Measurements from ENCODE around the gene ABCC2. TPM values are rescaled to one million over a fixed set of nuclear protein-coding genes. Genes with fewer than 3 reads are reported as not detected.

Gene ABCC2
- total RNA-seq, 1 experiment from 2014 or later = 6.5 TPM

GRCh38 chr10:99874341-99875085, 92.1 kb downstream of the ABCC2 start:
- Histone ChIP-seq H3K9me3 (ENCODE audit: control insufficient read depth, insufficient read depth, low read depth, low read length) (no peaks in the 10 kb centered on the region), H3K27ac (ENCODE audit: low read length) (no peak overlapping the region), H3K36me3 (ENCODE audit: control insufficient read depth, insufficient read depth, low read length) (peaks cover 9% of the 10 kb centered on the region), H3K4me3 (ENCODE audit: low read depth in 2 of 2, low read length in 2 of 2) (no peak overlapping the region), H3K27me3 (ENCODE audit: control insufficient read depth, insufficient read depth, low read length) (no peaks in the 10 kb centered on the region), H3K4me1 (ENCODE audit: control insufficient read depth, insufficient read depth, low read length) (no peaks in the 10 kb centered on the region)
- CTCF ChIA-PET = interaction anchor here (0.7 to 1.4 kb wide), 2 partner anchors 15 to 1227 kb away, joined by 4 to 5 read pairs; no protein-coding TSS in a partner anchor
- no peak for DNase-seq (ENCODE audit: low read depth, low spot score)
- no peak; the same call in 1 of the 2 replicates for TF ChIP-seq POLR2AphosphoS5 (IDR thresholded peaks at IDR 0.05; ENCODE audit: low read depth, low read length)
- TF ChIP-seq CTCF (IDR thresholded peaks at IDR 0.05) = no peak
- TF ChIP-seq TCF7L2 (IDR thresholded peaks at IDR 0.05; ENCODE audit: low read depth, low read length) = no peak
- no peak for TF ChIP-seq REST (IDR thresholded peaks at IDR 0.05; ENCODE audit: insufficient read depth in 1 of 2, low read depth in 2 of 2, low read length in 1 of 2)
- TF ChIP-seq SIN3A (IDR thresholded peaks at IDR 0.05; ENCODE audit: borderline replicate concordance, insufficient read depth, low read depth, low read length) = no peak
- POLR2A ChIA-PET = no interaction called here
- intact Hi-C loops (cut with micrococcal nuclease; ENCODE audit: unreplicated experiment) = no loop called here
- no TSS peak for BruUV-seq (replicated peaks)
- in situ Hi-C loops (cut with HindIII; ENCODE audit: low pct_unique_long_range_greater_than_20kb, low sequenced_read_pairs) = no loop called here
- ATAC-seq = peak; percentile 15; the same call in 1 of the 2 replicates

GRCh38 chr10:99875473-99875872, 93.0 kb downstream of the ABCC2 start:
- ChIA-PET CTCF (no interaction called here), POLR2A (no interaction called here)
- DNase-seq (ENCODE audit: low read depth, low spot score) (no peak), ATAC-seq (no peak)
- H3K36me3 ChIP-seq (ENCODE audit: control insufficient read depth, insufficient read depth, low read length) = peaks cover 10% of the 10 kb centered on the region
- TF ChIP-seq REST (IDR thresholded peaks at IDR 0.05; ENCODE audit: insufficient read depth in 1 of 2, low read depth in 2 of 2, low read length in 1 of 2) = no peak
- no peak for TF ChIP-seq SIN3A (IDR thresholded peaks at IDR 0.05; ENCODE audit: borderline replicate concordance, insufficient read depth, low read depth, low read length)
- TF ChIP-seq CTCF (IDR thresholded peaks at IDR 0.05) = no peak
- TF ChIP-seq POLR2AphosphoS5 (IDR thresholded peaks at IDR 0.05; ENCODE audit: low read depth, low read length) = no peak
- no peak for TF ChIP-seq TCF7L2 (IDR thresholded peaks at IDR 0.05; ENCODE audit: low read depth, low read length)
- H3K27me3 ChIP-seq (ENCODE audit: control insufficient read depth, insufficient read depth, low read length) = no peaks in the 10 kb centered on the region
- H3K4me3 ChIP-seq (ENCODE audit: low read depth in 2 of 2, low read length in 2 of 2) = no peak overlapping the region
- no peaks in the 10 kb centered on the region for H3K9me3 ChIP-seq (ENCODE audit: control insufficient read depth, insufficient read depth, low read depth, low read length)
- intact Hi-C loops (cut with micrococcal nuclease; ENCODE audit: unreplicated experiment) (no loop called here), in situ Hi-C loops (cut with HindIII; ENCODE audit: low pct_unique_long_range_greater_than_20kb, low sequenced_read_pairs) (no loop called here)
- BruUV-seq (replicated peaks) = no TSS peak
- H3K4me1 ChIP-seq (ENCODE audit: control insufficient read depth, insufficient read depth, low read length) = no peaks in the 10 kb centered on the region
- H3K27ac ChIP-seq (ENCODE audit: low read length) = no peak overlapping the region
